Measurements from ENCODE around the gene CHST3.

CHST3 gene

GRCh38 chr10:72010234-72010973, 46.2 kb downstream of the CHST3 start:
- no peak for DNase-seq (ENCODE audit: low spot score)

GRCh38 chr10:72011016-72011415, 46.8 kb downstream of the CHST3 start:
- DNase-seq (ENCODE audit: low spot score): no peak

- no peak for DNase-seq (ENCODE audit: low spot score)
Observed at GRCh38 chr10:72011468-72011867, 47.3 kb downstream of the CHST3 start.

GRCh38 chr10:72011976-72012512, 47.8 kb downstream of the CHST3 start:
- DNase-seq (ENCODE audit: low spot score): no peak

GRCh38 chr10:72012796-72013195, 48.6 kb downstream of the CHST3 start:
- DNase-seq (ENCODE audit: low spot score): no peak

- no peak for DNase-seq (ENCODE audit: low spot score)
Observed at GRCh38 chr10:72013202-72013945, 49.2 kb downstream of the CHST3 start.

GRCh38 chr10:72014197-72014596, 50.0 kb downstream of the CHST3 start:
- DNase-seq (ENCODE audit: low spot score): no peak

GRCh38 chr10:72014785-72015480, 50.7 kb downstream of the CHST3 start:
- DNase-seq (ENCODE audit: low spot score): no peak

GRCh38 chr10:72015841-72016240, 51.6 kb downstream of the CHST3 start:
- DNase-seq (ENCODE audit: low spot score): no peak

- no peak for DNase-seq (ENCODE audit: low spot score)
Observed at GRCh38 chr10:72016608-72017300, 52.6 kb downstream of the CHST3 start.

- no peak for DNase-seq (ENCODE audit: low spot score)
Observed at GRCh38 chr10:72019085-72019876, 55.1 kb downstream of the CHST3 start.

GRCh38 chr10:72020914-72021809, 57.0 kb downstream of the CHST3 start:
- DNase-seq (ENCODE audit: low spot score): no peak

- no peak for DNase-seq (ENCODE audit: low spot score)
Observed at GRCh38 chr10:72022228-72022627, 58.0 kb downstream of the CHST3 start.

GRCh38 chr10:72024596-72024995, 60.4 kb downstream of the CHST3 start:
- DNase-seq (ENCODE audit: low spot score): peak; percentile 44

- DNase-seq (ENCODE audit: low spot score): no peak
Observed at GRCh38 chr10:72025400-72025799, 61.2 kb downstream of the CHST3 start.

- DNase-seq (ENCODE audit: low spot score): no peak
Observed at GRCh38 chr10:72025832-72026231, 61.6 kb downstream of the CHST3 start.

GRCh38 chr10:72026278-72027111, 62.3 kb downstream of the CHST3 start:
- DNase-seq (ENCODE audit: low spot score): peak; percentile 74

- no peak for DNase-seq (ENCODE audit: low spot score)
Observed at GRCh38 chr10:72027498-72027897, 63.3 kb downstream of the CHST3 start.

GRCh38 chr10:72029414-72029813, 65.2 kb downstream of the CHST3 start:
- DNase-seq (ENCODE audit: low spot score): no peak
